ENCODE results near the gene UGGT2. TPM values are rescaled to one million over a fixed set of nuclear protein-coding genes. Genes with fewer than 3 reads are reported as not detected.
"Not testable (repeated sequence)": the region's sequence is repeated elsewhere in the genome, so short reads cannot be mapped to it uniquely, and the experiment has no call there.

The UGGT2 gene
- total RNA-seq, 2 experiments from 2014 or later: not detected

- no peak for DNase-seq
- no peaks in the 10 kb centered on the region for H3K4me1 Mint-ChIP-seq
- ChIA-PET POLR2A (no interaction called here), CTCF (no interaction called here)
- no peak overlapping the region for H3K27ac Mint-ChIP-seq
- no peaks in the 10 kb centered on the region for H3K36me3 Mint-ChIP-seq (ENCODE audit: low read depth)
- no peaks in the 10 kb centered on the region for H3K9me3 Mint-ChIP-seq
- no peak overlapping the region for H3K4me3 Mint-ChIP-seq
- no peaks in the 10 kb centered on the region for H3K27me3 Mint-ChIP-seq
These were observed 19.2 kb upstream of the UGGT2 start for GRCh38 chr13:96072392-96072791.

GRCh38 chr13:96071504-96071903 is 18.3 kb upstream of the UGGT2 start:
- CTCF ChIA-PET: no interaction called here
- no peaks in the 10 kb centered on the region for H3K9me3 Mint-ChIP-seq
- H3K4me3 Mint-ChIP-seq: no peak overlapping the region
- POLR2A ChIA-PET: no interaction called here
- DNase-seq: no peak
- no peaks in the 10 kb centered on the region for H3K36me3 Mint-ChIP-seq (ENCODE audit: low read depth)
- no peaks in the 10 kb centered on the region for H3K4me1 Mint-ChIP-seq
- H3K27ac Mint-ChIP-seq: no peak overlapping the region
- H3K27me3 Mint-ChIP-seq: no peaks in the 10 kb centered on the region

DNA sequence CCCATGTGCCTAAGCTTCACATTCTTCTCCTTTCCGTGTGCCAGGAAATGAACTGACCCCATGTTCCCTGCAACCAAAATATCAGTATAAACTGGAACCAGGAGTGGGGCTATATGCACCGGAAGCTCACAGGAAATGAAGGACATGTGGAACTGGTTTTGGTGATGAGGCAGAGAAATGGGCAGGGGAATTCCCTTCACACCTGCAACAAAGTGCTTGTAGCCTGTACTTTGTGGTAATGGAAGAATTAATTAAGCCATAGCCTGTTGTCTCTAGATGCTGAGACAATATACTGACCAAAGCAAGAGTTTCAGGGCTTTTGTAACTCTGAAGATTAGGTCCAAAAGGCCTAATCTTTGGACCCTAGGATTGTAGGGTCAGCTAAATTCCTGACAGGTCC is 15.5 kb upstream of the UGGT2 start:
- DNase-seq: no peak
- ChIA-PET CTCF (no interaction called here), POLR2A (no interaction called here)
- H3K27me3 Mint-ChIP-seq: no peaks in the 10 kb centered on the region
- no peaks in the 10 kb centered on the region for H3K4me1 Mint-ChIP-seq
- H3K27ac Mint-ChIP-seq: no peak overlapping the region
- H3K4me3 Mint-ChIP-seq: no peak overlapping the region
- no peaks in the 10 kb centered on the region for H3K36me3 Mint-ChIP-seq (ENCODE audit: low read depth)
- H3K9me3 Mint-ChIP-seq: no peaks in the 10 kb centered on the region

GRCh38 chr13:96065849-96066248 is 12.6 kb upstream of the UGGT2 start:
- CTCF ChIA-PET: interaction anchor here (1.2 kb wide), 1 partner anchor 44 kb away, joined by 3 read pairs; no protein-coding TSS in a partner anchor
- Mint-ChIP-seq H3K27ac (no peak overlapping the region), H3K36me3 (ENCODE audit: low read depth) (no peaks in the 10 kb centered on the region), H3K4me3 (no peak overlapping the region), H3K4me1 (no peaks in the 10 kb centered on the region), H3K9me3 (no peaks in the 10 kb centered on the region), H3K27me3 (no peaks in the 10 kb centered on the region)
- POLR2A ChIA-PET: no interaction called here
- no peak for DNase-seq

DNA sequence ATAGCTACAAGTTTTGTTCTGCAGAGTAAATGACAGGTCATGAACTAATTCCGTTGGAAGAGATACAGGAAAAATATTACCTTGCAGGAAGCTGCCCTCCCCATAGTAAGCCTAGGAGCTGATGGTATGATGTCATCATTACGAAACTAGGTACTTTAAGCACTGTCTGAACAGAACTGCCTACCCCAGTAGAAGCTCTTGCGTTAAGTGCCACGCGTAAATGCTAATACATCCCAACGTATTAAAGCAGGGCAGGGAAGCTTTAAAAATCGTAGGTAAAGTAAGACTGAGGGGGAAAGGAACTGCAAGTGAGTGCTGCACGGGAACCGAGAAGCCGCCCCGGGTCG is 572 bp downstream of the UGGT2 start:
- peaks cover 11% of the 10 kb centered on the region for H3K27me3 Mint-ChIP-seq
- ChIA-PET POLR2A (no interaction called here), CTCF (interaction anchor here (0.7 kb wide), 1 partner anchor 15 kb away, joined by 3 read pairs; no protein-coding TSS in a partner anchor)
- H3K9me3 Mint-ChIP-seq: no peaks in the 10 kb centered on the region
- peaks cover 4% of the 10 kb centered on the region for H3K4me1 Mint-ChIP-seq
- DNase-seq: no peak
- H3K27ac Mint-ChIP-seq: no peak overlapping the region
- H3K36me3 Mint-ChIP-seq (ENCODE audit: low read depth): no peaks in the 10 kb centered on the region
- H3K4me3 Mint-ChIP-seq: peak overlapping the region; percentile 30

DNA sequence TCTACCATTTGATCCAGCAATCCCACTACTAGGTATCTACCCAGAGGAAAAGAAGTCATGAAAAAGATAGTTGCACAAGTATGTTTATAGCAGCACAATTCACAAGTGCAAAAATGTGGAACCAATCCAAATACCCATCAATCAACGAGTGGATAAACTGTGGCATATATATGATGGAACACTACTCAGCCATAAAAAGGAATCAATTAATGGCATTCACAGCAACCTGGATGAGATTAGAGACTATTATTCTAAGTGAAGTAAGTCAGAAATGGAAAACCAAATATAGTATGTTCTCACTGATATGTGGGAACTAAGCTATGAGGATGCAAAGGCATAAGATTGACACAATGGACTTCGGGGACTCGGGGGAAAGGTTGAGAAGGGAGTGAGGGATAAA is 1.3 kb downstream of the UGGT2 start:
- H3K4me3 Mint-ChIP-seq; H3K9me3 Mint-ChIP-seq; H3K27ac Mint-ChIP-seq; H3K4me1 Mint-ChIP-seq; POLR2A ChIA-PET; DNase-seq; H3K36me3 Mint-ChIP-seq (ENCODE audit: low read depth); CTCF ChIA-PET: not testable (repeated sequence)
- H3K27me3 Mint-ChIP-seq: peaks cover 11% of the 10 kb centered on the region

GRCh38 chr13:96051491-96051890 is 1.7 kb downstream of the UGGT2 start:
- H3K4me3 Mint-ChIP-seq; DNase-seq; H3K36me3 Mint-ChIP-seq (ENCODE audit: low read depth); H3K27ac Mint-ChIP-seq; H3K4me1 Mint-ChIP-seq; H3K9me3 Mint-ChIP-seq; CTCF ChIA-PET; POLR2A ChIA-PET: not testable (repeated sequence)
- H3K27me3 Mint-ChIP-seq: peaks cover 11% of the 10 kb centered on the region

DNA sequence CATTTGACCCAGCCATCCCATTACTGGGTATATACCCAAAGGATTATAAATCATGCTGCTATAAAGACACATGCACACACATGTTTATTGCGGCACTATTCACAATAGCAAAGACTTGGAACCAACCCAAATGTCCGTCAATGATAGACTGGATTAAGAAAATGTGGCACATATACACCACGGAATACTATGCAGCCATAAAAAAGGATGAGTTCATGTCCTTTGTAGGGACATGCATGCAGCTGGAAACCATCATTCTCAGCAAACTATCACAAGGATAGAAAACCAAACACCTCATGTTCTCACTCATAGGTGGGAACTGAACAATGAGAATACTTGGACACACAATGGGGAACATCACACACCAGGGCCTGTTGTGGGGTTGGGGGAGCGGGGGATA is 2.2 kb downstream of the UGGT2 start:
- DNase-seq; H3K9me3 Mint-ChIP-seq; POLR2A ChIA-PET; H3K4me3 Mint-ChIP-seq; CTCF ChIA-PET; H3K4me1 Mint-ChIP-seq; H3K27ac Mint-ChIP-seq; H3K36me3 Mint-ChIP-seq (ENCODE audit: low read depth): not testable (repeated sequence)
- peaks cover 11% of the 10 kb centered on the region for H3K27me3 Mint-ChIP-seq

- CTCF ChIA-PET; H3K4me3 Mint-ChIP-seq; H3K9me3 Mint-ChIP-seq; H3K36me3 Mint-ChIP-seq (ENCODE audit: low read depth); H3K27me3 Mint-ChIP-seq; POLR2A ChIA-PET; H3K27ac Mint-ChIP-seq; H3K4me1 Mint-ChIP-seq; DNase-seq: not testable (repeated sequence)
These were observed 6.6 kb downstream of the UGGT2 start for GRCh38 chr13:96046449-96047126.

DNA sequence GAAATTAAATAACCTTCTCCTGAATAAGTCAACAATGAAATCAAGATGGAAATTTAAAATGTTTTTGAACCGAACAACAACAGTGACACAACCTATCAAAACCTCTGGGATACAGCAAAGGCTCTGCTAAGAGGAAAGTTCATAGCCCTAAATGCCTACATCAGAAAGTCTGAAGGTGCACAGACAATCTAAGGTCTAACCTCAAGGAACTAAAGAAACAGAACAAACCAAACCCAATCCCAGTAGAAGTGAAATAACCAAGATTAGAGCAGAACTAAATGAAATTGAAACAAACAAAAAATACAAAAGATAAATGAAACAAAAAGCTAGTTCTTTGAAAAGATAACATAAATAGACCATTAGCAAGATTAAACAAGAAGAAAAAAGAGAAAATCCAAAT is 9.0 kb downstream of the UGGT2 start:
- ChIA-PET POLR2A (no interaction called here), CTCF (no interaction called here)
- Mint-ChIP-seq H3K9me3 (peaks cover 6% of the 10 kb centered on the region), H3K4me3 (no peak overlapping the region), H3K27ac (no peak overlapping the region), H3K4me1 (no peaks in the 10 kb centered on the region), H3K27me3 (no peaks in the 10 kb centered on the region), H3K36me3 (ENCODE audit: low read depth) (no peaks in the 10 kb centered on the region)
- no peak for DNase-seq

DNA sequence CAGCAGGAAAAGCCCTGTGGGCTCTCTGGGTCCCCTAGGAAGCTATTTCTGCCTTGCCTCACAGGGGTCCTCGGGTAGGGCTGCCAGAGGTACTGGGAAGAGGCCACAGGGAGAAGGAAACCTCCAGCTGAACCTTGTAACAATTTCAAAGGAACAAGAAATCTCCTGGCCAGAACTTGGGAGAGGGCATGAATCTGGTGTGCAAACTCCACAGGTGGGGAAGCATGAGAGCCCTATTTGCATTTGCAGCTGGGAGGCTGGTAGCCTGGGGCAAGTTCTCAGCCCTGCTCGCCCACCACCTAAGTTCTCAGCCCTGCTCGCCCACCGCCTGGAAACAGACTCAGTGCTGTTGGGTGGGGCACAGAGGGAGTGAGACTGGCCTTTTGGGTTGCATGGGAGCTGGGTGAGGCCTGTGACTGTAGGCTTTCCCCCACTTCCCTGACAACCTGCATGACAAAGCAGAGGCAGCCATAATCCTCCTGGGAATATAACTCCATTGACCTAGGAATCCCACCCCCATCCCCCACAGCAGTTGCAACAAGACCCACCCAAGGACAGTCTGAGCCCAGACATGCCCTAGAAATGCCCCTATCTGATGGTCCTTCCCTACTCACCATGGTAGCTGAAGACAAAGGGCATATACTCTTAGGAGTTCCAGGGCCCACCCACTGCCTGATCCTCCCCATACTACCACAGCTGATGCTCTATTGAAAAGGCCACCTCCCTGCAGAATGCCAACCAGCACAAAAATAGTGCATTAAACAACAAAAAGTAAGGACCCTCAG is 11.7 kb downstream of the UGGT2 start:
- H3K27ac Mint-ChIP-seq: no peak overlapping the region
- POLR2A ChIA-PET: no interaction called here

DNA sequence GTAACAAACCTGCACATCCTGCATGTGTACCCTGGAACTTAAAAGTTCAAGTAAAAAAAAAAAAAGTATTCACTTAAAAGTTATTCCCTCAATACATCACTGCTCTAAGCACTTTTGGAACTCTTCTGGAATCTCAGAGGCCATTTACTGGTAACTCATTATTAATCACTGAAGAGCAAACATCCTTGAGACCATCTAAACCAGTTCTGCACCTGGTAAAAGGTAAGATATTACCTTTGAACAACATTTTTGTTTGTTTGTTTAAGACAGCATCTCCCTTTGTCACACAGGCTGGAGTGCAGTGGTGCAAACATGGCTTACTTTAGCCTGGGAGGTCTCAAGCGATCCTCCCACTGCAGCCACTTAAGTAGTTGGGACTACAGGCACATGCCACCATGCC is 16.7 kb downstream of the UGGT2 start:
- CTCF ChIA-PET: no interaction called here
- no peaks in the 10 kb centered on the region for H3K27me3 Mint-ChIP-seq

More for the DNA sequence above, 11.7 kb downstream of the UGGT2 start:
- H3K4me1 Mint-ChIP-seq: no peaks in the 10 kb centered on the region
- H3K36me3 Mint-ChIP-seq (ENCODE audit: low read depth): no peaks in the 10 kb centered on the region
- DNase-seq: no peak
- H3K27me3 Mint-ChIP-seq: no peaks in the 10 kb centered on the region
- H3K9me3 Mint-ChIP-seq: peaks cover 6% of the 10 kb centered on the region
- no peak overlapping the region for H3K4me3 Mint-ChIP-seq
- CTCF ChIA-PET: no interaction called here

DNA sequence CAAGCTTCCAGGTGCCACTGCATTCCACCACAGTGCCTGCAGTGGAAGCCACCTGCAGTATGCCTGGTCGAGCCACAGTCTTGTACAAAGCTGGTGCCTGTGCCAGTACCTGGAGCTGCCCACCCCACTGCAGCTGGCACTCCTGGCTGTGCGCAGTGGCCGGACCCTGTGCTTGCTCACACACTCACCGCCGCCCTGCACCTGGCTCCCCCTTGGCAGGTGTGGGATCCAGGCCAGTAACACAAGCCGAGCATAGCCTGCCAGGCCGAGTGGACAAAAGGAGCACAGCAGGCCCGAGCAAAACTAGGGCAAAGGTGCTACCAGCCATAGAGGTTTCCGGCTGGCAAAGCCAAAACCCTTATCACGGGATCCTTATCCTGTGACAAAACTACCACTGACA is 18.5 kb downstream of the UGGT2 start:
- Mint-ChIP-seq H3K36me3 (ENCODE audit: low read depth) (no peaks in the 10 kb centered on the region), H3K4me1 (no peaks in the 10 kb centered on the region), H3K27ac (no peak overlapping the region), H3K9me3 (no peaks in the 10 kb centered on the region), H3K4me3 (no peak overlapping the region), H3K27me3 (no peaks in the 10 kb centered on the region)
- no peak for DNase-seq
- POLR2A ChIA-PET: no interaction called here
- CTCF ChIA-PET: no interaction called here

More for the DNA sequence above, 16.7 kb downstream of the UGGT2 start:
- peaks cover 2% of the 10 kb centered on the region for H3K9me3 Mint-ChIP-seq
- H3K4me1 Mint-ChIP-seq: no peaks in the 10 kb centered on the region
- DNase-seq: no peak
- H3K4me3 Mint-ChIP-seq: no peak overlapping the region
- no peak overlapping the region for H3K27ac Mint-ChIP-seq
- POLR2A ChIA-PET: no interaction called here
- no peaks in the 10 kb centered on the region for H3K36me3 Mint-ChIP-seq (ENCODE audit: low read depth)
